Glutamatergic neuron (in vitro differentiated cells): Measurements from ENCODE around the gene EHD4. TPM values are rescaled to one million over a fixed set of nuclear protein-coding genes. Genes with fewer than 3 reads are reported as not detected.

Source experiments
- DNase-seq: peaks from one replicate; pipeline ENCODE4 v3.0.0; 2022
- H3K27ac Mint-ChIP-seq: one replicate; pipeline ENCODE4 v1.8.0; 2020; ENCODE audit warnings: mild to moderate bottlenecking, mixed read lengths, inconsistent platforms; ENCODE audit not compliant: unreplicated experiment
- H3K27me3 Mint-ChIP-seq: one replicate; pipeline ENCODE4 v1.8.0; 2020; ENCODE audit warnings: mild to moderate bottlenecking, moderate library complexity, mixed read lengths, inconsistent platforms; ENCODE audit not compliant: unreplicated experiment
- H3K36me3 Mint-ChIP-seq: one replicate; pipeline ENCODE4 v1.8.0; 2020; ENCODE audit warnings: mild to moderate bottlenecking, mixed read lengths, inconsistent platforms; ENCODE audit not compliant: unreplicated experiment
- H3K4me1 Mint-ChIP-seq: one replicate; pipeline ENCODE4 v1.8.0; 2020; ENCODE audit warnings: mild to moderate bottlenecking, low read depth, mixed read lengths, inconsistent platforms; ENCODE audit not compliant: unreplicated experiment
- H3K4me3 Mint-ChIP-seq: one replicate; pipeline ENCODE4 v1.8.0; 2020; ENCODE audit warnings: mild to moderate bottlenecking, mixed read lengths, inconsistent platforms; ENCODE audit not compliant: unreplicated experiment
- H3K9me3 Mint-ChIP-seq: one replicate; pipeline ENCODE4 v1.8.0; 2020; ENCODE audit warnings: mild to moderate bottlenecking, moderate library complexity, mixed read lengths, inconsistent platforms; ENCODE audit not compliant: unreplicated experiment
- CTCF ChIP-seq: fragments of 200-600 bp; sonication (generic); IDR thresholded peaks from one replicate; pipeline ENCODE4 v1.5.0; 2021; ENCODE audit not compliant: partially characterized antibody, unreplicated experiment
- total RNA-seq: library from RNA; stranded (reverse); fragmentation: NEBNext Ultra II Directional; extraction: Animal tissue kit (Norgen Biotek cat#: 25700); gene quantifications from one replicate; pipeline ENCODE4 v1.2.1, GENCODE V29; 2021; ENCODE audit not compliant: unreplicated experiment

EHD4 gene
- total RNA-seq, 1 donor from 2014 or later: 4.0 TPM

- Mint-ChIP-seq H3K4me3 (no peak overlapping the region), H3K27me3 (peaks cover 6% of the 10 kb centered on the region), H3K4me1 (no peaks in the 10 kb centered on the region), H3K9me3 (peaks cover 2% of the 10 kb centered on the region), H3K27ac (no peak overlapping the region), H3K36me3 (peaks cover 5% of the 10 kb centered on the region)
- TF ChIP-seq CTCF: no peak
- no peak for DNase-seq
These were observed 102.3 kb downstream of the EHD4 start for GRCh38 chr15:41869770-41870688.

GRCh38 chr15:41868321-41868720 lies 104.0 kb downstream of the EHD4 start:
- peaks cover 2% of the 10 kb centered on the region for H3K9me3 Mint-ChIP-seq
- DNase-seq: no peak
- H3K27me3 Mint-ChIP-seq: peaks cover 6% of the 10 kb centered on the region
- H3K36me3 Mint-ChIP-seq: peaks cover 5% of the 10 kb centered on the region
- TF ChIP-seq CTCF: no peak
- no peak overlapping the region for H3K27ac Mint-ChIP-seq
- no peak overlapping the region for H3K4me3 Mint-ChIP-seq
- no peaks in the 10 kb centered on the region for H3K4me1 Mint-ChIP-seq

GRCh38 chr15:41866872-41867579 lies 105.3 kb downstream of the EHD4 start:
- Mint-ChIP-seq H3K9me3 (peaks cover 2% of the 10 kb centered on the region), H3K27me3 (peaks cover 5% of the 10 kb centered on the region), H3K27ac (no peak overlapping the region), H3K4me3 (no peak overlapping the region), H3K4me1 (no peaks in the 10 kb centered on the region), H3K36me3 (no peaks in the 10 kb centered on the region)
- no peak for DNase-seq
- TF ChIP-seq CTCF: no peak

GRCh38 chr15:41866263-41866703 lies 106.1 kb downstream of the EHD4 start:
- Mint-ChIP-seq H3K4me1 (no peaks in the 10 kb centered on the region), H3K36me3 (no peaks in the 10 kb centered on the region), H3K9me3 (peaks cover 2% of the 10 kb centered on the region), H3K27me3 (peaks cover 5% of the 10 kb centered on the region), H3K4me3 (no peak overlapping the region), H3K27ac (no peak overlapping the region)
- DNase-seq: no peak
- TF ChIP-seq CTCF: no peak
